Measurements from ENCODE around the gene GNB3. TPM values are rescaled to one million over a fixed set of nuclear protein-coding genes. Genes with fewer than 3 reads are reported as not detected.
A peak's percentile ranks its signal among the peaks of the same experiment; 100 is the strongest.

GNB3 gene
- total RNA-seq, 1 donor from 2014 or later: 10.4 TPM

GRCh38 chr12:6824085-6824775, 16.5 kb upstream of the GNB3 start:
- intact Hi-C loops (cut with DNase I): loop anchor here (2.0 kb wide), 1 partner anchor 45 kb away; no protein-coding TSS in a partner anchor
- H3K4me3 ChIP-seq: no peak overlapping the region
- no peaks in the 10 kb centered on the region for H3K9me3 ChIP-seq
- no peak for DNase-seq (ENCODE audit: low spot score in 2 of 2)
- H3K4me1 ChIP-seq: peaks cover 3 to 23% of the 10 kb centered on the region in 2 donors
- no peaks in the 10 kb centered on the region for H3K36me3 ChIP-seq
- TF ChIP-seq CTCF (IDR thresholded peaks at IDR 0.05): no peak
- peaks cover 7% of the 10 kb centered on the region for H3K27me3 ChIP-seq
- no peak overlapping the region for H3K27ac ChIP-seq

- no peak overlapping the region for H3K27ac ChIP-seq
- intact Hi-C loops (cut with DNase I): loop anchor here (1.0 to 5.0 kb wide), 5 partner anchors 46 to 218 kb away; partner anchors contain the start of genes CHD4, MLF2 and ZNF384
- H3K27me3 ChIP-seq: peaks cover 7% of the 10 kb centered on the region
- peak overlapping the region in 1 of 2 donors; percentile 46 for H3K4me3 ChIP-seq
- no peaks in the 10 kb centered on the region for H3K36me3 ChIP-seq
- no peak for TF ChIP-seq CTCF (IDR thresholded peaks at IDR 0.05)
- DNase-seq (ENCODE audit: low spot score in 2 of 2): no peak
- no peaks in the 10 kb centered on the region for H3K9me3 ChIP-seq
- H3K4me1 ChIP-seq: peaks cover 3 to 23% of the 10 kb centered on the region in 2 donors
These were observed 15.8 kb upstream of the GNB3 start for GRCh38 chr12:6824901-6825381.

GRCh38 chr12:6825398-6826124, 15.2 kb upstream of the GNB3 start:
- intact Hi-C loops (cut with DNase I): loop anchor here (1.0 to 5.0 kb wide), 5 partner anchors 47 to 218 kb away; partner anchors contain the start of genes CHD4, MLF2 and ZNF384
- peak overlapping the region in 1 of 2 donors; percentile 46 for H3K4me3 ChIP-seq
- TF ChIP-seq CTCF (IDR thresholded peaks at IDR 0.05): peak; percentile 90 to 93 (median 91)
- peaks cover 7% of the 10 kb centered on the region for H3K27me3 ChIP-seq
- no peaks in the 10 kb centered on the region for H3K36me3 ChIP-seq
- DNase-seq (ENCODE audit: low spot score in 2 of 2): peak; percentile 53 to 93
- H3K4me1 ChIP-seq: peaks cover 3 to 23% of the 10 kb centered on the region in 2 donors
- H3K9me3 ChIP-seq: no peaks in the 10 kb centered on the region
- no peak overlapping the region for H3K27ac ChIP-seq

- no peak for TF ChIP-seq CTCF (IDR thresholded peaks at IDR 0.05)
- H3K4me3 ChIP-seq: no peak overlapping the region
- peaks cover 7% of the 10 kb centered on the region for H3K27me3 ChIP-seq
- H3K9me3 ChIP-seq: no peaks in the 10 kb centered on the region
- peaks cover 3 to 23% of the 10 kb centered on the region in 2 donors for H3K4me1 ChIP-seq
- peaks cover 0 to 4% of the 10 kb centered on the region in 2 donors for H3K36me3 ChIP-seq
- DNase-seq (ENCODE audit: low spot score in 2 of 2): no peak
- H3K27ac ChIP-seq: no peak overlapping the region
- intact Hi-C loops (cut with DNase I): loop anchor here (5.0 kb wide), 2 partner anchors 139 to 219 kb away; partner anchors contain the start of genes CHD4 and ZNF384
These were observed 14.5 kb upstream of the GNB3 start for GRCh38 chr12:6826125-6826733.

- DNase-seq (ENCODE audit: low spot score in 2 of 2): no peak
- intact Hi-C loops (cut with DNase I): loop anchor here (5.0 kb wide), 2 partner anchors 140 to 220 kb away; partner anchors contain the start of genes CHD4 and ZNF384
- H3K4me3 ChIP-seq: no peak overlapping the region
- TF ChIP-seq CTCF (IDR thresholded peaks at IDR 0.05): no peak
- H3K36me3 ChIP-seq: peaks cover 5 to 11% of the 10 kb centered on the region in 2 donors
- H3K27ac ChIP-seq: peak overlapping the region; percentile 54 to 90
- H3K9me3 ChIP-seq: no peaks in the 10 kb centered on the region
- H3K27me3 ChIP-seq: peaks cover 7% of the 10 kb centered on the region
- peaks cover 3 to 21% of the 10 kb centered on the region in 2 donors for H3K4me1 ChIP-seq
These were observed 13.8 kb upstream of the GNB3 start for GRCh38 chr12:6826734-6827436.
